ENCODE results near the gene DLX4.

DNA sequence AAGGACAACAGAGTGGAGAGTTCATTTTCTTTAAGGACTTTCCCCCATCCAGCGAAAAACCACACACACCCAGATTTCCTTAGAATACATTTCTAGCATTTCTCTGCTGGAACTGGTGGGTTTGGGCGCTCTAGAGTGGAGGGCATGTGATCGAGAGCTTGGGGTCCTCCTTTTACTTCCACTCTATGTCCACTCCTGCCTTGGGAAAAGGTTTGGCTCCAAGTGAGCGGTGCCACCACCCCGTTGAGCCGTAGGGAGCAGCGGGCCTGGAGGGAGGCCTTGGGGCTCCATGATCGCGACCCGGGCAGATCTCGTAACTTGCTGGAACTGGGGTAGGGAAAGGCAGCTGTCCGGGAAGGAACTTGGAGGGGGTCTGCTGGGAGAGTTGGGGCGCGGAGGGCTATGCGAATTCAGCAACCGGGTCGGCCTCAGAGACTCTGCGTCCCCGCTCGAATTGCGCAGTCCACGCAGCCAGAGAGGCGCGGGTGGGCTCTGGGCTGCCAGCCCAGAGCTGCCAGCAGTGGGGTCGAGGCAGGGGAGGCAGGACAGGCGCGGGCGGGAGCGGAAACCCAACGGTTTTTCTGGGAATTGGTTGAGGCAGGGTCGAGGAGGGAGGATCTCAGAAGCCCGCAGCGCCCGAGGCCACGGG is 2.3 kb downstream of the DLX4 start:
- TF ChIP-seq POLR2A (IDR thresholded peaks at IDR 0.05; ENCODE audit: low read length): no peak
- no peak for TF ChIP-seq GATA1 (IDR thresholded peaks at IDR 0.05; ENCODE audit: low read depth, low read length)
